ENCODE measurements around the gene RAB36.

DNA sequence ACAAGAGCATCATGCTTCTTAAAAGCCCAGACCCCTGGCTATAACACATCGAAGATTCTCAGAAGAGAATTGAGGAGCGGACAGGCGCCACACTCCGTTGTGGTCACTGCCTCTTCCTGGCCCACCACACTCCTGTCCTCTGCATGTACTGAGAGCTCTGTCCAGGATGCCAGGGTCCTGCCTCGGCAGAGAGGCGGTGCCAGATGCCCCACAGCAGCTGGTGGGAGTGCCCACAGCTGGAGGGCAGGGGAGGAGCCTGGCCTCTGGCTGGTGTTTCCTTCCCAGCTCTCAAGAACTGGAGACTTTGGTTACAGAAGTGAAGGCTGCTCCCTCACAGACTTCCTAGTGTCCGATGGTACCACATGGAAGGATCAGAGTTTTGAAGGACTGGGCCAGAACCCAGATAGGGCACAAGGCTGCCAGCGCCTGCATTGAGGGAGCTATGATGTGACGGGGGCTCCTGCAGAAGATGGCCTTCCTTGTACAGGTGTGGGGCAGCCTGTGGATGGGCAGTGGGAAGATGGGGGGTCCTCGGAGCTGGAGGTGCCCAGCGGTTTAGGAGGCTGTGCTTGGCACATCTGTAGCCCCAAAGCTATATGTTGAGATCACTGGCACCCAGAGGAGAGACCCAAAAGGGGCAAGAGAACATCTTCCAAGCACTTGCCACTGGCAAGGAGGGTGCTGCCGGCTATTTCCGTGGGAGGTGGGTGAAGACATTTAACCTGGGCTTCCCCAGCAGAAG, 22.9 kb upstream of the RAB36 start:
- TF ChIP-seq, protein P1, sequence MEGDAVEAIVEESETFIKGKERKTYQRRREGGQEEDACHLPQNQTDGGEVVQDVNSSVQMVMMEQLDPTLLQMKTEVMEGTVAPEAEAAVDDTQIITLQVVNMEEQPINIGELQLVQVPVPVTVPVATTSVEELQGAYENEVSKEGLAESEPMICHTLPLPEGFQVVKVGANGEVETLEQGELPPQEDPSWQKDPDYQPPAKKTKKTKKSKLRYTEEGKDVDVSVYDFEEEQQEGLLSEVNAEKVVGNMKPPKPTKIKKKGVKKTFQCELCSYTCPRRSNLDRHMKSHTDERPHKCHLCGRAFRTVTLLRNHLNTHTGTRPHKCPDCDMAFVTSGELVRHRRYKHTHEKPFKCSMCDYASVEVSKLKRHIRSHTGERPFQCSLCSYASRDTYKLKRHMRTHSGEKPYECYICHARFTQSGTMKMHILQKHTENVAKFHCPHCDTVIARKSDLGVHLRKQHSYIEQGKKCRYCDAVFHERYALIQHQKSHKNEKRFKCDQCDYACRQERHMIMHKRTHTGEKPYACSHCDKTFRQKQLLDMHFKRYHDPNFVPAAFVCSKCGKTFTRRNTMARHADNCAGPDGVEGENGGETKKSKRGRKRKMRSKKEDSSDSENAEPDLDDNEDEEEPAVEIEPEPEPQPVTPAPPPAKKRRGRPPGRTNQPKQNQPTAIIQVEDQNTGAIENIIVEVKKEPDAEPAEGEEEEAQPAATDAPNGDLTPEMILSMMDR (IDR thresholded peaks at IDR 0.05 in 4 of 5, conservative IDR thresholded peaks at IDR 0.05 in 1 of 5), result no peak
- no peak for TF ChIP-seq POLR2A (IDR thresholded peaks at IDR 0.05)

All from gastrocnemius medialis (tissue), 4 donors.